Measurements from ENCODE around the gene POLR3A. TPM values are rescaled to one million over a fixed set of nuclear protein-coding genes. Genes with fewer than 3 reads are reported as not detected.

POLR3A gene
- total and polyA plus RNA-seq, 2 donors (not counting 1 experiment from before 2014, with no cell fraction given): 5.4 to 18.4 TPM

- ChIA-PET CTCF (interaction anchor here (0.7 kb wide), 1 partner anchor 49 kb away, joined by 3 read pairs; no protein-coding TSS in a partner anchor), POLR2A (no interaction called here)
- Histone ChIP-seq H3K4me3 (ENCODE audit: control extremely low read depth in 1 of 5, extremely low read depth in 1 of 5, insufficient read depth in 1 of 5, low read depth in 2 of 5, low read length in 4 of 5) (no peak overlapping the region), H3K9ac (ENCODE audit: low read length) (no peak overlapping the region), H2AFZ (ENCODE audit: insufficient read depth, low read depth, low read length, poor library complexity, severe bottlenecking) (no peak overlapping the region), H3K9me3 (ENCODE audit: control extremely low read depth in 1 of 3, control insufficient read depth in 2 of 3, insufficient read depth in 1 of 3, low read length in 2 of 3) (no peaks in the 10 kb centered on the region), H3K27ac (ENCODE audit: low read length in 2 of 2) (no peak overlapping the region), H4K20me1 (ENCODE audit: control insufficient read depth, insufficient read depth, low read length, poor library complexity, severe bottlenecking) (no peaks in the 10 kb centered on the region), H3K4me2 (replicated peaks; ENCODE audit: low read depth, low read length, poor library complexity, severe bottlenecking) (no peak overlapping the region), H3K27me3 (replicated peaks in 1 of 4; ENCODE audit: control extremely low read depth in 1 of 4, control insufficient read depth in 3 of 4, insufficient read depth in 4 of 4, low read length in 3 of 4) (no peaks in the 10 kb centered on the region), H3K4me1 (ENCODE audit: control insufficient read depth in 2 of 2, insufficient read depth in 2 of 2, low read length in 2 of 2) (no peaks in the 10 kb centered on the region), H3K79me2 (ENCODE audit: control insufficient read depth, insufficient read depth, low read length) (no peaks in the 10 kb centered on the region), H3K36me3 (replicated peaks in 1 of 2; ENCODE audit: control extremely low read depth in 1 of 2, control insufficient read depth in 1 of 2, extremely low read depth in 1 of 2, insufficient read depth in 2 of 2, low read length in 1 of 2) (peaks cover 3 to 72% of the 10 kb centered on the region in 2 experiments)
- no peak overlapping the region for H3K4me3 Mint-ChIP-seq
- ATAC-seq (ENCODE audit: low read depth): no peak
- H3K4me1 Mint-ChIP-seq: no peaks in the 10 kb centered on the region
- TF ChIP-seq EZH2 (IDR thresholded peaks at IDR 0.05; ENCODE audit: borderline replicate concordance, insufficient read depth, low read depth, low read length, poor library complexity, severe bottlenecking) (no peak), CTCF (IDR thresholded peaks at IDR 0.05) (no peak)
- no peak overlapping the region for H3K27ac Mint-ChIP-seq
- intact Hi-C loops (cut with micrococcal nuclease): no loop called here
- no peaks in the 10 kb centered on the region for H3K9me3 Mint-ChIP-seq (ENCODE audit: insufficient read depth)
- 97% methylated on average over 10 of the region's 10 CpGs for WGBS (ENCODE audit: insufficient coverage)
- no peaks in the 10 kb centered on the region for H3K27me3 Mint-ChIP-seq
- no peak for DNase-seq
These were observed 50.1 kb downstream of the POLR3A start for GRCh38 chr10:77979221-77979620.

- H3K27ac Mint-ChIP-seq: no peak overlapping the region
- DNase-seq (no peak), ATAC-seq (ENCODE audit: low read depth) (no peak)
- Histone ChIP-seq H3K9me3 (ENCODE audit: control extremely low read depth in 1 of 3, control insufficient read depth in 2 of 3, insufficient read depth in 1 of 3, low read length in 2 of 3) (no peaks in the 10 kb centered on the region), H3K79me2 (ENCODE audit: control insufficient read depth, insufficient read depth, low read length) (no peaks in the 10 kb centered on the region), H4K20me1 (ENCODE audit: control insufficient read depth, insufficient read depth, low read length, poor library complexity, severe bottlenecking) (no peaks in the 10 kb centered on the region), H3K27me3 (replicated peaks in 1 of 4; ENCODE audit: control extremely low read depth in 1 of 4, control insufficient read depth in 3 of 4, insufficient read depth in 4 of 4, low read length in 3 of 4) (no peaks in the 10 kb centered on the region), H3K4me2 (replicated peaks; ENCODE audit: low read depth, low read length, poor library complexity, severe bottlenecking) (no peak overlapping the region), H3K4me1 (ENCODE audit: control insufficient read depth in 2 of 2, insufficient read depth in 2 of 2, low read length in 2 of 2) (no peaks in the 10 kb centered on the region), H3K36me3 (replicated peaks in 1 of 2; ENCODE audit: control extremely low read depth in 1 of 2, control insufficient read depth in 1 of 2, extremely low read depth in 1 of 2, insufficient read depth in 2 of 2, low read length in 1 of 2) (peaks cover 3 to 64% of the 10 kb centered on the region in 2 experiments), H3K9ac (ENCODE audit: low read length) (no peak overlapping the region), H3K27ac (ENCODE audit: low read length in 2 of 2) (no peak overlapping the region), H3K4me3 (ENCODE audit: control extremely low read depth in 1 of 5, extremely low read depth in 1 of 5, insufficient read depth in 1 of 5, low read depth in 2 of 5, low read length in 4 of 5) (no peak overlapping the region), H2AFZ (ENCODE audit: insufficient read depth, low read depth, low read length, poor library complexity, severe bottlenecking) (no peak overlapping the region)
- ChIA-PET CTCF (interaction anchor here (0.7 kb wide), 1 partner anchor 50 kb away, joined by 3 read pairs; no protein-coding TSS in a partner anchor), POLR2A (no interaction called here)
- intact Hi-C loops (cut with micrococcal nuclease): no loop called here
- 92% methylated on average over 5 of the region's 6 CpGs for WGBS (ENCODE audit: insufficient coverage)
- no peaks in the 10 kb centered on the region for H3K27me3 Mint-ChIP-seq
- no peaks in the 10 kb centered on the region for H3K4me1 Mint-ChIP-seq
- TF ChIP-seq CTCF (IDR thresholded peaks at IDR 0.05) (no peak), EZH2 (IDR thresholded peaks at IDR 0.05; ENCODE audit: borderline replicate concordance, insufficient read depth, low read depth, low read length, poor library complexity, severe bottlenecking) (no peak)
- H3K9me3 Mint-ChIP-seq (ENCODE audit: insufficient read depth): no peaks in the 10 kb centered on the region
- no peak overlapping the region for H3K4me3 Mint-ChIP-seq
These were observed 51.0 kb downstream of the POLR3A start for GRCh38 chr10:77978360-77978759.

All from B cell (primary cell).